ENCODE results near the gene HLA-A.

HLA-A gene

GRCh38 chr6:29951882-29952281 lies 9.6 kb downstream of the HLA-A start:
- H3K27me3 ChIP-seq = no peaks in the 10 kb centered on the region
- H3K4me3 ChIP-seq = no peak overlapping the region
- no peak overlapping the region for H3K27ac ChIP-seq
- peaks cover under 1 to 18% (median 9%) of the 10 kb centered on the region in 11 experiments; a peak in 13 of 22 replicates for H4K20me1 ChIP-seq
- no peak for TF ChIP-seq Cebpa-rat (IDR thresholded peaks at IDR 0.05)
- no peak overlapping the region for H3K9ac ChIP-seq
- H3K4me1 ChIP-seq = 0 out of 20 replicates have a peak, but pooled peaks cover 0 to 2% (median 0%) of the 10 kb centered on the region in 10 experiments
- no peak overlapping the region for H3K4me2 ChIP-seq
- H3K9me3 ChIP-seq (replicated peaks in 1 of 11) = peaks cover 0 to 9% (median 0%) of the 10 kb centered on the region in 11 experiments; a peak in 2 of 22 replicates
- H3K36me3 ChIP-seq = peaks cover 4 to 15% (median 13%) of the 10 kb centered on the region in 11 experiments; a peak in 13 of 22 replicates

- H3K27me3 ChIP-seq = no peaks in the 10 kb centered on the region
- no peak overlapping the region for H3K27ac ChIP-seq
- no peak for TF ChIP-seq Cebpa-rat (IDR thresholded peaks at IDR 0.05)
Measured at GRCh38 chr6:29953001-29953441, 10.7 kb downstream of the HLA-A start.

GRCh38 chr6:29953686-29954085 lies 11.4 kb downstream of the HLA-A start:
- H3K27ac ChIP-seq = no peak overlapping the region
- H3K4me2 ChIP-seq = no peak overlapping the region
- no peak overlapping the region for H3K4me3 ChIP-seq
- no peaks in the 10 kb centered on the region for H3K27me3 ChIP-seq
- H3K9me3 ChIP-seq (replicated peaks in 1 of 11) = peaks cover 0 to 11% (median 0%) of the 10 kb centered on the region in 11 experiments; a peak in 2 of 22 replicates
- peaks cover 0 to 9% (median 3%) of the 10 kb centered on the region in 10 experiments; a peak in 12 of 20 replicates for H3K4me1 ChIP-seq
- no peak for TF ChIP-seq Cebpa-rat (IDR thresholded peaks at IDR 0.05)
- peaks cover 0 to 2% (median under 1%) of the 10 kb centered on the region in 11 experiments; a peak in 3 of 22 replicates for H3K36me3 ChIP-seq
- no peak overlapping the region for H3K9ac ChIP-seq
- peaks cover 0 to 2% (median 0%) of the 10 kb centered on the region in 11 experiments; a peak in 2 of 22 replicates for H4K20me1 ChIP-seq

More at GRCh38 chr6:29953001-29953441, 10.7 kb downstream of the HLA-A start:
- Histone ChIP-seq H3K9me3 (replicated peaks in 1 of 11) (peaks cover 0 to 11% (median 0%) of the 10 kb centered on the region in 11 experiments; a peak in 2 of 22 replicates), H3K9ac (no peak overlapping the region), H3K36me3 (peaks cover 0 to 8% (median 6%) of the 10 kb centered on the region in 11 experiments; a peak in 8 of 22 replicates), H3K4me1 (peaks cover 0 to 2% (median 0%) of the 10 kb centered on the region in 10 experiments; a peak in 1 of 20 replicates), H4K20me1 (peaks cover 0 to 9% (median 0%) of the 10 kb centered on the region in 11 experiments; a peak in 4 of 22 replicates), H3K4me2 (no peak overlapping the region), H3K4me3 (no peak overlapping the region)

- H3K9me3 ChIP-seq (replicated peaks in 1 of 11) = peaks cover 0 to 11% (median 0%) of the 10 kb centered on the region in 11 experiments; a peak in 2 of 22 replicates
- no peaks in the 10 kb centered on the region for H3K36me3 ChIP-seq
- peaks cover 3 to 15% (median 8%) of the 10 kb centered on the region in 10 experiments; a peak in 17 of 20 replicates for H3K4me1 ChIP-seq
- no peak overlapping the region for H3K9ac ChIP-seq
- H3K4me2 ChIP-seq = no peak overlapping the region
- no peaks in the 10 kb centered on the region for H3K27me3 ChIP-seq
- H3K27ac ChIP-seq = no peak overlapping the region
- TF ChIP-seq Cebpa-rat (IDR thresholded peaks at IDR 0.05) = no peak
- H3K4me3 ChIP-seq = no peak overlapping the region
- no peaks in the 10 kb centered on the region for H4K20me1 ChIP-seq
Measured at GRCh38 chr6:29954272-29954671, 11.9 kb downstream of the HLA-A start.

- no peaks in the 10 kb centered on the region for H3K36me3 ChIP-seq
- H4K20me1 ChIP-seq = no peaks in the 10 kb centered on the region
- peaks cover 0 to 11% (median 0%) of the 10 kb centered on the region in 11 experiments; a peak in 2 of 22 replicates for H3K9me3 ChIP-seq (replicated peaks in 1 of 11)
- no peak overlapping the region for H3K9ac ChIP-seq
- no peak overlapping the region for H3K27ac ChIP-seq
- TF ChIP-seq Cebpa-rat (IDR thresholded peaks at IDR 0.05) = no peak
- H3K4me2 ChIP-seq = no peak overlapping the region
- no peaks in the 10 kb centered on the region for H3K27me3 ChIP-seq
- H3K4me1 ChIP-seq = peaks cover 9 to 25% (median 15%) of the 10 kb centered on the region in 10 experiments; a peak in 18 of 20 replicates
- no peak overlapping the region for H3K4me3 ChIP-seq
Measured at GRCh38 chr6:29955783-29956182, 13.5 kb downstream of the HLA-A start.

- no peak overlapping the region for H3K27ac ChIP-seq
- TF ChIP-seq Cebpa-rat (IDR thresholded peaks at IDR 0.05) = no peak
- no peak overlapping the region for H3K4me2 ChIP-seq
- H3K27me3 ChIP-seq = no peaks in the 10 kb centered on the region
- H3K36me3 ChIP-seq = no peaks in the 10 kb centered on the region
- H3K4me3 ChIP-seq = no peak overlapping the region
- H3K9ac ChIP-seq = no peak overlapping the region
- no peaks in the 10 kb centered on the region for H4K20me1 ChIP-seq
- peaks cover 0 to 11% (median 0%) of the 10 kb centered on the region in 11 experiments; a peak in 2 of 22 replicates for H3K9me3 ChIP-seq (replicated peaks in 1 of 11)
- peaks cover 9 to 25% (median 15%) of the 10 kb centered on the region in 10 experiments; a peak in 18 of 20 replicates for H3K4me1 ChIP-seq
Measured at GRCh38 chr6:29956518-29956917, 14.2 kb downstream of the HLA-A start.

- Histone ChIP-seq H3K36me3 (no peaks in the 10 kb centered on the region), H4K20me1 (no peaks in the 10 kb centered on the region), H3K27ac (no peak overlapping the region), H3K9me3 (replicated peaks in 1 of 11) (peaks cover 0 to 11% (median 0%) of the 10 kb centered on the region in 11 experiments; a peak in 2 of 22 replicates), H3K4me3 (no peak overlapping the region), H3K4me1 (peaks cover 9 to 25% (median 16%) of the 10 kb centered on the region in 10 experiments; a peak in 18 of 20 replicates), H3K9ac (no peak overlapping the region), H3K4me2 (peak overlapping the region in 1 of 11 experiments; percentile 66; a peak in 1 of 22 replicates), H3K27me3 (no peaks in the 10 kb centered on the region)
- TF ChIP-seq Cebpa-rat (IDR thresholded peaks at IDR 0.05) = no peak
Measured at GRCh38 chr6:29958046-29958445, 15.7 kb downstream of the HLA-A start.

- Histone ChIP-seq H3K9ac (no peak overlapping the region), H3K4me2 (peak overlapping the region in 9 of 11 experiments; percentile 47 to 71 (median 53); a peak in 16 of 22 replicates), H3K36me3 (no peaks in the 10 kb centered on the region)
Measured at GRCh38 chr6:29958921-29959320, 16.6 kb downstream of the HLA-A start.

GRCh38 chr6:29959467-29959866 lies 17.1 kb downstream of the HLA-A start:
- H4K20me1 ChIP-seq = no peaks in the 10 kb centered on the region
- no peaks in the 10 kb centered on the region for H3K36me3 ChIP-seq
- H3K9ac ChIP-seq = no peak overlapping the region
- no peak for TF ChIP-seq Cebpa-rat (IDR thresholded peaks at IDR 0.05)
- H3K4me2 ChIP-seq = peak overlapping the region; percentile 26 to 71 (median 53); a peak in 21 of 22 replicates
- H3K4me3 ChIP-seq = no peak overlapping the region
- peaks cover 0 to 11% (median 0%) of the 10 kb centered on the region in 11 experiments; a peak in 2 of 22 replicates for H3K9me3 ChIP-seq (replicated peaks in 1 of 11)
- no peak overlapping the region; a peak in 1 of 22 replicates for H3K27ac ChIP-seq
- H3K4me1 ChIP-seq = peaks cover 14 to 32% (median 24%) of the 10 kb centered on the region in 10 experiments
- H3K27me3 ChIP-seq = no peaks in the 10 kb centered on the region

More at GRCh38 chr6:29958921-29959320, 16.6 kb downstream of the HLA-A start:
- Histone ChIP-seq H3K4me3 (no peak overlapping the region), H3K4me1 (peaks cover 9 to 27% (median 18%) of the 10 kb centered on the region in 10 experiments; a peak in 18 of 20 replicates), H3K27ac (no peak overlapping the region; a peak in 1 of 22 replicates), H3K9me3 (replicated peaks in 1 of 11) (peaks cover 0 to 11% (median 0%) of the 10 kb centered on the region in 11 experiments; a peak in 2 of 22 replicates), H4K20me1 (no peaks in the 10 kb centered on the region), H3K27me3 (no peaks in the 10 kb centered on the region)
- TF ChIP-seq Cebpa-rat (IDR thresholded peaks at IDR 0.05) = no peak
